H4 (cell line): ENCODE results near the gene OLAH. TPM values are rescaled to one million over a fixed set of nuclear protein-coding genes. Genes with fewer than 3 reads are reported as not detected.

Experiments used
- DNase-seq: peaks from one replicate; pipeline ENCODE4 v3.0.0-alpha.2; 2015; ENCODE audit warnings: low spot score
- total RNA-seq: library from RNA; depleted of rRNA; stranded (reverse); fragments of >200 nt; shearing (Covaris generic); gene quantifications from 2 replicates; pipeline ENCODE4 v1.2.3, GENCODE V29; 2014

The OLAH gene
- total RNA-seq, 1 experiment from 2014 or later = 0.74 TPM

- DNase-seq = no peak
Measured at GRCh38 chr10:15069230-15069629, 25.5 kb downstream of the OLAH start.

GRCh38 chr10:15072358-15072757 lies 28.6 kb downstream of the OLAH start:
- no peak for DNase-seq

GRCh38 chr10:15075421-15075820 lies 31.7 kb downstream of the OLAH start:
- DNase-seq = no peak

GRCh38 chr10:15083674-15084501 lies 40.1 kb downstream of the OLAH start:
- no peak for DNase-seq

- DNase-seq = peak; percentile 97
Measured at GRCh38 chr10:15084502-15084922, 40.8 kb downstream of the OLAH start.

- DNase-seq = peak; percentile 62
Measured at GRCh38 chr10:15088428-15089261, 44.9 kb downstream of the OLAH start, which contains the start of gene ACBD7. TSS of gene ACBD7 (minus strand) at chr10:15088776. CDS start at chr10:15088728, 48 bp downstream.

- DNase-seq = no peak
Measured at GRCh38 chr10:15091418-15091817, 47.7 kb downstream of the OLAH start.

- DNase-seq = no peak
Measured at GRCh38 chr10:15092855-15093408, 49.2 kb downstream of the OLAH start.

- DNase-seq = no peak
Measured at GRCh38 chr10:15096661-15097010, 52.9 kb downstream of the OLAH start.

GRCh38 chr10:15097011-15097812 lies 53.5 kb downstream of the OLAH start, which contains the start of gene RPP38:
TSS of gene RPP38 (plus strand) at chr10:15097355. CDS start at chr10:15103315, 5,960 bp downstream.
- peak; percentile 82 for DNase-seq

GRCh38 chr10:15099886-15100285 lies 56.1 kb downstream of the OLAH start:
- DNase-seq = no peak

GRCh38 chr10:15103513-15103912 lies 59.8 kb downstream of the OLAH start:
- no peak for DNase-seq

GRCh38 chr10:15106352-15107013 lies 62.7 kb downstream of the OLAH start:
- DNase-seq = peak; percentile 42

- DNase-seq = no peak
Measured at GRCh38 chr10:15112657-15113056, 68.9 kb downstream of the OLAH start.

GRCh38 chr10:15113766-15114165 lies 70.0 kb downstream of the OLAH start:
- DNase-seq = no peak

- no peak for DNase-seq
Measured at GRCh38 chr10:15116225-15116624, 72.5 kb downstream of the OLAH start.

- no peak for DNase-seq
Measured at GRCh38 chr10:15118615-15119014, 74.9 kb downstream of the OLAH start.

- no peak for DNase-seq
Measured at GRCh38 chr10:15120523-15120922, 76.8 kb downstream of the OLAH start.

- DNase-seq = no peak
Measured at GRCh38 chr10:15121707-15122106, 78.0 kb downstream of the OLAH start.

GRCh38 chr10:15122477-15123030 lies 78.8 kb downstream of the OLAH start:
- DNase-seq = no peak
